ENCODE results near the gene GPC6.

Gene GPC6

GRCh38 chr13:93234459-93234858 lies 7.9 kb downstream of the GPC6 start:
- Histone ChIP-seq H3K4me3 (replicated peaks; ENCODE audit: insufficient read depth, low read length) (no peak overlapping the region), H3K27me3 (ENCODE audit: insufficient read depth, poor library complexity, severe bottlenecking) (peaks cover 14% of the 10 kb centered on the region), H3K27ac (replicated peaks) (no peak overlapping the region)
- no peak for DNase-seq (ENCODE audit: low read depth in 1 of 2, low spot score in 1 of 2)
- TF ChIP-seq REST (IDR thresholded peaks at IDR 0.05; ENCODE audit: insufficient replicate concordance, low read depth) (no peak), POLR2AphosphoS5 (IDR thresholded peaks at IDR 0.05; ENCODE audit: low read depth) (no peak), SPI1 (IDR thresholded peaks at IDR 0.05; ENCODE audit: borderline replicate concordance, low read depth) (no peak), CTCF (IDR thresholded peaks at IDR 0.05; ENCODE audit: insufficient read depth, low read length) (no peak), GABPA (IDR thresholded peaks at IDR 0.05; ENCODE audit: low read depth) (no peak)

GRCh38 chr13:93235258-93236015 lies 8.8 kb downstream of the GPC6 start:
- Histone ChIP-seq H3K4me3 (replicated peaks; ENCODE audit: insufficient read depth, low read length) (no peak overlapping the region), H3K27ac (replicated peaks) (no peak overlapping the region), H3K27me3 (ENCODE audit: insufficient read depth, poor library complexity, severe bottlenecking) (peaks cover 6% of the 10 kb centered on the region)
- DNase-seq (ENCODE audit: low read depth in 1 of 2, low spot score in 1 of 2), result no peak
- no peak for TF ChIP-seq CTCF (IDR thresholded peaks at IDR 0.05; ENCODE audit: insufficient read depth, low read length)
- no peak for TF ChIP-seq POLR2AphosphoS5 (IDR thresholded peaks at IDR 0.05; ENCODE audit: low read depth)
- TF ChIP-seq REST (IDR thresholded peaks at IDR 0.05; ENCODE audit: insufficient replicate concordance, low read depth), result no peak
- TF ChIP-seq SPI1 (IDR thresholded peaks at IDR 0.05; ENCODE audit: borderline replicate concordance, low read depth), result no peak
- no peak for TF ChIP-seq GABPA (IDR thresholded peaks at IDR 0.05; ENCODE audit: low read depth)

- no peak for TF ChIP-seq CTCF (IDR thresholded peaks at IDR 0.05; ENCODE audit: insufficient read depth, low read length)
- no peak for TF ChIP-seq POLR2AphosphoS5 (IDR thresholded peaks at IDR 0.05; ENCODE audit: low read depth)
- no peak for TF ChIP-seq GABPA (IDR thresholded peaks at IDR 0.05; ENCODE audit: low read depth)
- TF ChIP-seq SPI1 (IDR thresholded peaks at IDR 0.05; ENCODE audit: borderline replicate concordance, low read depth), result no peak
- TF ChIP-seq REST (IDR thresholded peaks at IDR 0.05; ENCODE audit: insufficient replicate concordance, low read depth), result no peak
- Histone ChIP-seq H3K27ac (replicated peaks) (no peak overlapping the region), H3K4me3 (replicated peaks; ENCODE audit: insufficient read depth, low read length) (no peak overlapping the region), H3K27me3 (ENCODE audit: insufficient read depth, poor library complexity, severe bottlenecking) (no peaks in the 10 kb centered on the region)
- DNase-seq (ENCODE audit: low read depth in 1 of 2, low spot score in 1 of 2), result no peak
Measured at GRCh38 chr13:93238711-93239110, 12.1 kb downstream of the GPC6 start.

Data from HL-60 (cell line).